ENCODE measurements around the gene RAD51B. TPM values are rescaled to one million over a fixed set of nuclear protein-coding genes. Genes with fewer than 3 reads are reported as not detected.

Gene RAD51B
- total RNA-seq, 2 donors from 2014 or later = 22.8 to 33.8 TPM

DNA sequence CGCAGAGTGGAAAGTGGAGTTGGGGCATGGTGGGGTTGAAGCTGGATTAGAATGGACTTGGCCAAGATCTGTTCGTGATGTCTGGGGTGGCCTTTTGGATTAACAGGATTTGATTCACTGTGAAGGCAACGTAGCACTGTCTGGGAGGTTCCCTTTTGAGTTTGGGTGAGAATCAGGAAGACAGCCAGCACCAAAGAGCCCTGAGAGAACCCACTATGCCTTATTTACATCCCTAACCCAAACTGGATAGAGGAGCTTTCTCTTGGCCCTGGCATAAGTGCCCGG lies 703.7 kb downstream of the RAD51B start:
- Mint-ChIP-seq H3K27ac (no peak overlapping the region), H3K9me3 (peaks cover 2% of the 10 kb centered on the region), H3K27me3 (ENCODE audit: insufficient read depth) (no peaks in the 10 kb centered on the region), H3K36me3 (ENCODE audit: low read depth) (no peaks in the 10 kb centered on the region), H3K4me3 (no peak overlapping the region), H3K4me1 (peaks cover 28% of the 10 kb centered on the region)
- WGBS, 2 experiments (ENCODE audit: insufficient coverage in 1 of 2, insufficient read length in 1 of 2) = 95 to 100% methylated on average over 2 to 4 of the region's 4 CpGs
- DNase-seq = peak; percentile 34
- Histone ChIP-seq H3K9me3 (ENCODE audit: control insufficient read depth, low read length) (no peaks in the 10 kb centered on the region), H3K4me1 (ENCODE audit: control insufficient read depth, insufficient read depth, low read length) (peaks cover 8% of the 10 kb centered on the region), H3K4me3 (ENCODE audit: low read length) (no peak overlapping the region), H3K27ac (ENCODE audit: low read depth, low read length) (no peak overlapping the region), H3K27me3 (ENCODE audit: control insufficient read depth, insufficient read depth, low read length, poor library complexity, severe bottlenecking) (no peaks in the 10 kb centered on the region), H3K9ac (ENCODE audit: extremely low read depth, low read length, poor library complexity, severe bottlenecking) (no peak overlapping the region), H3K36me3 (ENCODE audit: control insufficient read depth, insufficient read depth, low read length) (no peaks in the 10 kb centered on the region)
- TF ChIP-seq, protein P1, sequence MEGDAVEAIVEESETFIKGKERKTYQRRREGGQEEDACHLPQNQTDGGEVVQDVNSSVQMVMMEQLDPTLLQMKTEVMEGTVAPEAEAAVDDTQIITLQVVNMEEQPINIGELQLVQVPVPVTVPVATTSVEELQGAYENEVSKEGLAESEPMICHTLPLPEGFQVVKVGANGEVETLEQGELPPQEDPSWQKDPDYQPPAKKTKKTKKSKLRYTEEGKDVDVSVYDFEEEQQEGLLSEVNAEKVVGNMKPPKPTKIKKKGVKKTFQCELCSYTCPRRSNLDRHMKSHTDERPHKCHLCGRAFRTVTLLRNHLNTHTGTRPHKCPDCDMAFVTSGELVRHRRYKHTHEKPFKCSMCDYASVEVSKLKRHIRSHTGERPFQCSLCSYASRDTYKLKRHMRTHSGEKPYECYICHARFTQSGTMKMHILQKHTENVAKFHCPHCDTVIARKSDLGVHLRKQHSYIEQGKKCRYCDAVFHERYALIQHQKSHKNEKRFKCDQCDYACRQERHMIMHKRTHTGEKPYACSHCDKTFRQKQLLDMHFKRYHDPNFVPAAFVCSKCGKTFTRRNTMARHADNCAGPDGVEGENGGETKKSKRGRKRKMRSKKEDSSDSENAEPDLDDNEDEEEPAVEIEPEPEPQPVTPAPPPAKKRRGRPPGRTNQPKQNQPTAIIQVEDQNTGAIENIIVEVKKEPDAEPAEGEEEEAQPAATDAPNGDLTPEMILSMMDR (conservative IDR thresholded peaks at IDR 0.05) = no peak

DNA sequence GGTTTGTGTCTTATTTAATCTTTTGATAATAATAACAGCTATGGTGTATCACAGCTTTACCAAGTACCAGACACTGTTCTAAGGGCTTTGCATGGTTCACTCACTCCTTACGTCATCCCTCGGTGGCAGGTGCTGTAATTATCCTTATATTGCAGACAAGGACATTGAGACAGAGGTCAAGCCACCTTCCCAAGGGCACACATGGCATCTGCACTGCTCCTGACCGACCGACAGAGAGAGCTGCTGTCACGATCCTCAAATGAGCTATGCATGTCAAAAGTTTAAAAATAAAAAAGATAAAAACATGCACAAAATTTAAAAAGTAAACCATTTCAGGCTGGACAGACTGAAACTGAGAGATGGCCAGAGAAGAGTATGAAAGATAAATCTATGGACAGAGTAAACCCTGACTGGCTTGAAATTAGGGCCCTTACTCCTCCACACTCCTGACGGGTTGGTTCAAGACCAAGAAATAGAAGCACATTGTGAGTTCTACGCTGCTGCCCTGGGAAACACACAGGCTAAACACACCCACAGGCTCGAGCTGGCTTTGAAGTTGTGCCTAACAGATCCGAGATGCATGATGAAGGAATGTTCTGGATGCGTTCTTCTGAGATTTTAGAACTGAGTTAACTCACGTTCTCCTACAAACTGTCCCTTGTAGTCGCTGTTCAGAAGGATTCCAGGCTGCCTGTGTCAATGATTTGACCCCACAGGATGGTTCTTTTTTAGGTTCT lies 704.6 kb downstream of the RAD51B start:
- Histone ChIP-seq H3K9ac (ENCODE audit: extremely low read depth, low read length, poor library complexity, severe bottlenecking) (no peak overlapping the region), H3K4me3 (ENCODE audit: low read length) (no peak overlapping the region), H3K27ac (ENCODE audit: low read depth, low read length) (no peak overlapping the region), H3K9me3 (ENCODE audit: control insufficient read depth, low read length) (peaks cover 3% of the 10 kb centered on the region), H3K36me3 (ENCODE audit: control insufficient read depth, insufficient read depth, low read length) (no peaks in the 10 kb centered on the region), H3K4me1 (ENCODE audit: control insufficient read depth, insufficient read depth, low read length) (peaks cover 8% of the 10 kb centered on the region), H3K27me3 (ENCODE audit: control insufficient read depth, insufficient read depth, low read length, poor library complexity, severe bottlenecking) (no peaks in the 10 kb centered on the region)
- peaks cover 6% of the 10 kb centered on the region for H3K9me3 Mint-ChIP-seq
- no peak overlapping the region for H3K4me3 Mint-ChIP-seq
- DNase-seq = peak; percentile 33
- WGBS, 2 experiments (ENCODE audit: insufficient coverage in 1 of 2, insufficient read length in 1 of 2) = 95 to 98% methylated on average over 9 to 12 of the region's 12 CpGs
- no peak overlapping the region for H3K27ac Mint-ChIP-seq
- H3K4me1 Mint-ChIP-seq = peaks cover 28% of the 10 kb centered on the region
- TF ChIP-seq, protein P1 (conservative IDR thresholded peaks at IDR 0.05) = peak; percentile 43
- peaks cover under 1% of the 10 kb centered on the region for H3K36me3 Mint-ChIP-seq (ENCODE audit: low read depth)
- H3K27me3 Mint-ChIP-seq (ENCODE audit: insufficient read depth) = no peaks in the 10 kb centered on the region

DNA sequence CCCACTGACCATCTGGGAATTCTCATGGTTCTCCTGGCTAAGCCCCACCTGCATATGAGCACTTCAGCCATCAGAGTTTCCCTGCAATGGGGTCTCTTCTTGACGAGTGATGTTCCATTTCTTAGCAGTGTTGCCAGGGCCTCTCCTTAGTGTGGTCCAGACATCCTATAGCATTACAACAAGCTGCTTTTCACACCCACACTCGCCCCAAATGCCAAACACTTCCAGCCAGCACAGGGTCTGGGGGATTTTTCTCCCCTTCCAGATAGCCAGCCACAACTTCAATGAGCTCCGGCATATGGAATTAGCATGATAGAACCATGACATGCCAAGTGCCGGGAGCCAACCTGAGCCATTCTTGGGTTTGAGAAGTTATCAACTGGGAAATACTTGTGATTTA lies 705.9 kb downstream of the RAD51B start:
- 83 to 92% methylated on average over 2 to 4 of the region's 4 CpGs for WGBS, 2 experiments (ENCODE audit: insufficient coverage in 1 of 2, insufficient read length in 1 of 2)
- TF ChIP-seq, protein P1 (conservative IDR thresholded peaks at IDR 0.05) = no peak
- no peak overlapping the region for H3K4me3 Mint-ChIP-seq
- H3K27ac Mint-ChIP-seq = no peak overlapping the region
- Histone ChIP-seq H3K4me3 (ENCODE audit: low read length) (no peak overlapping the region), H3K36me3 (ENCODE audit: control insufficient read depth, insufficient read depth, low read length) (no peaks in the 10 kb centered on the region), H3K4me1 (ENCODE audit: control insufficient read depth, insufficient read depth, low read length) (peaks cover 8% of the 10 kb centered on the region), H3K9ac (ENCODE audit: extremely low read depth, low read length, poor library complexity, severe bottlenecking) (no peak overlapping the region), H3K27me3 (ENCODE audit: control insufficient read depth, insufficient read depth, low read length, poor library complexity, severe bottlenecking) (no peaks in the 10 kb centered on the region), H3K9me3 (ENCODE audit: control insufficient read depth, low read length) (peaks cover 16% of the 10 kb centered on the region), H3K27ac (ENCODE audit: low read depth, low read length) (no peak overlapping the region)
- no peaks in the 10 kb centered on the region for H3K27me3 Mint-ChIP-seq (ENCODE audit: insufficient read depth)
- DNase-seq = no peak
- H3K36me3 Mint-ChIP-seq (ENCODE audit: low read depth) = peaks cover 5% of the 10 kb centered on the region
- peaks cover 28% of the 10 kb centered on the region for H3K4me1 Mint-ChIP-seq
- peaks cover 19% of the 10 kb centered on the region for H3K9me3 Mint-ChIP-seq

Measured in endodermal cell (in vitro differentiated cells).